Measurements from ENCODE around the gene OR2AT4. TPM values are rescaled to one million over a fixed set of nuclear protein-coding genes. Genes with fewer than 3 reads are reported as not detected.
A peak's percentile ranks its signal among the peaks of the same experiment; 100 is the strongest.

Gene OR2AT4
- total and polyA plus RNA-seq, 2 of the 8 experiments (the other 6 are each of a cell fraction or from before 2014, with no cell fraction given): not detected

GRCh38 chr11:75072582-75072981 is 24.1 kb downstream of the OR2AT4 start:
- CTCF ChIA-PET (ENCODE audit: partially characterized antibody): interaction anchor here (0.8 to 2.6 kb wide), 6 partner anchors 11 to 177 kb away, joined by 3 to 13 read pairs (median 4); no protein-coding TSS in a partner anchor
- Histone ChIP-seq H2BK12ac (ENCODE audit: low read depth, low read length) (no peak overlapping the region), H3K27me3 (replicated peaks in 1 of 4; ENCODE audit: control insufficient read depth in 3 of 4, extremely low read depth in 1 of 4, insufficient read depth in 3 of 4, low read length in 3 of 4) (no peaks in the 10 kb centered on the region), H3K4me2 (ENCODE audit: insufficient read depth in 1 of 2, low read depth in 2 of 2, low read length in 2 of 2) (no peak overlapping the region), H2AFZ (ENCODE audit: low read length) (peak overlapping the region; percentile 72; the same call in 1 of the 2 replicates), H3K23me2 (ENCODE audit: low read depth, low read length) (no peaks in the 10 kb centered on the region), H3K18ac (ENCODE audit: extremely low read depth, low read length) (no peak overlapping the region), H3K4ac (replicated peaks; ENCODE audit: insufficient read length, low read depth, low read length) (no peak overlapping the region), H4K91ac (replicated peaks; ENCODE audit: insufficient read length, low read length) (no peak overlapping the region), H3K56ac (replicated peaks; ENCODE audit: insufficient read length, low read depth, low read length) (no peak overlapping the region), H3K27ac (ENCODE audit: low read depth, low read length) (no peak overlapping the region), H2BK20ac (ENCODE audit: low read length) (no peak overlapping the region), H3K4me3 (ENCODE audit: extremely low read depth in 1 of 4, insufficient read depth in 2 of 4, low read depth in 3 of 4, low read length in 4 of 4) (no peak overlapping the region), H3K9ac (replicated peaks in 1 of 4; ENCODE audit: extremely low read depth in 1 of 4, low read depth in 3 of 4, low read length in 3 of 4) (no peak overlapping the region), H2BK15ac (ENCODE audit: low read length) (no peak overlapping the region), H3K23ac (ENCODE audit: insufficient read length) (no peak overlapping the region), H4K5ac (ENCODE audit: insufficient read length, low read depth, low read length) (no peak overlapping the region), H3K14ac (ENCODE audit: insufficient read length) (no peak overlapping the region), H3K79me1 (ENCODE audit: low read depth, low read length) (no peaks in the 10 kb centered on the region), H2AK5ac (ENCODE audit: low read depth, low read length) (no peak overlapping the region), H3K79me2 (ENCODE audit: control insufficient read depth in 1 of 2, insufficient read depth in 2 of 2, low read length in 2 of 2) (no peaks in the 10 kb centered on the region), H2BK120ac (replicated peaks; ENCODE audit: low read depth, low read length) (no peak overlapping the region), H4K8ac (ENCODE audit: extremely low read depth, insufficient read depth, low read length) (no peak overlapping the region), H2BK5ac (ENCODE audit: low read depth, low read length) (no peak overlapping the region), H3K4me1 (replicated peaks in 1 of 4; ENCODE audit: control insufficient read depth in 3 of 4, insufficient read depth in 4 of 4, low read length in 3 of 4) (peaks cover 0 to 2% (median 0%) of the 10 kb centered on the region in 4 experiments; a peak in 1 of 7 replicates), H4K20me1 (replicated peaks in 1 of 2; ENCODE audit: control insufficient read depth in 1 of 2, insufficient read depth in 2 of 2, low read length in 2 of 2) (no peaks in the 10 kb centered on the region), H3K9me3 (ENCODE audit: insufficient read depth in 2 of 2, low read depth in 1 of 2, low read length in 1 of 2) (no peaks in the 10 kb centered on the region), H3K36me3 (ENCODE audit: control insufficient read depth in 2 of 4, insufficient read depth in 4 of 4, low read length in 3 of 4) (no peaks in the 10 kb centered on the region)
- POLR2A ChIA-PET (ENCODE audit: partially characterized antibody): interaction anchor here (1.0 kb wide), 1 partner anchor 14 kb away, joined by 3 read pairs; no protein-coding TSS in a partner anchor
- no peak for DNase-seq (ENCODE audit: low read depth in 1 of 2, low spot score in 2 of 2)
- TF ChIP-seq YY1 (IDR thresholded peaks at IDR 0.05; ENCODE audit: low read depth, low read length): 0 out of 2 replicates have a peak, but pooled peaks have one; percentile 44
- TF ChIP-seq CTCF (IDR thresholded peaks at IDR 0.05; ENCODE audit: control extremely low read depth in 1 of 3, insufficient read depth in 1 of 3, low read depth in 1 of 3, low read length in 3 of 3): no peak
- no peak for FAIRE-seq
- WGBS, 2 experiments (ENCODE audit: extremely low coverage in 1 of 2, insufficient coverage in 1 of 2, insufficient read length in 1 of 2, insufficient replicate concordance in 2 of 2, low coverage in 1 of 2, low lambda C conversion rate in 2 of 2, missing lambda C conversion rate in 1 of 2): 69% methylated on average over 2 of the region's 2 CpGs; no CpG with 5 or more reads in 1 of the 2 experiments
